ENCODE results near the gene LETMD1. TPM values are rescaled to one million over a fixed set of nuclear protein-coding genes. Genes with fewer than 3 reads are reported as not detected.

The LETMD1 gene
- total and polyA plus RNA-seq, 2 of the 13 experiments (the other 11 are each of a cell fraction or from before 2014, with no cell fraction given) = 43.3 to 87.7 TPM

DNA sequence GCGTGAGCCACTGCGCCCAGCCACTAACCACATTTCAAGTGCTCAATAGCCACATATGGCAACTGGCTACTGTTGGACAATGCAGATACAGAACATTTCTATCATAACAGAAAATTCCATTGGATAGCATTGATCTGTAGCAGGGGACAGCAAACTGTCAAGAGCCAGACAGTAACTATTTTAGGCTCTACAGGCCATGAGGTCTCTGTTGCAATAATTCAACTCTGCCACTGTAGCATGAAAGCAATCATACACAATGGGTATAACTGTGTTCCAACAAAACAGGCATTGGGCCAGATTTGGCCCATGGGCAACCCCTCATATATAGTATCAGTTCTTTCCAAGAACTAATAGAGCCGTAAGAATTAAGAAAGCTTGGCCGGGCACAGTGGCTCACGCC lies 27.3 kb downstream of the LETMD1 start:
- FAIRE-seq (no peak), DNase-seq (ENCODE audit: low spot score) (no peak), ATAC-seq (no peak)
- H3K4me3 ChIP-seq (replicated peaks in 1 of 3; ENCODE audit: insufficient read depth in 1 of 3, low read depth in 2 of 3, low read length in 3 of 3) = no peak overlapping the region
- H2AFZ ChIP-seq (ENCODE audit: low read length) = no peak overlapping the region
- H4K20me1 ChIP-seq (ENCODE audit: insufficient read depth, low read length) = no peaks in the 10 kb centered on the region
- WGBS (ENCODE audit: low lambda C conversion rate) = 100% methylated on average over 4 of the region's 5 CpGs
- in situ Hi-C loops (cut with HindIII; ENCODE audit: extremely low pct_ligation_motif_present, low pct_unique_long_range_greater_than_20kb) (no loop called here), intact Hi-C loops (cut with micrococcal nuclease; ENCODE audit: unreplicated experiment) (no loop called here)
- H3K9me3 ChIP-seq (ENCODE audit: low read length) = no peaks in the 10 kb centered on the region
- no peaks in the 10 kb centered on the region for H3K79me2 ChIP-seq (ENCODE audit: insufficient read depth, low read length)
- no TSS peak for BruUV-seq (replicated peaks)
- ChIA-PET POLR2A (interaction anchor here (1.2 kb wide), 1 partner anchor 8 kb away, joined by 5 read pairs; no protein-coding TSS in a partner anchor), CTCF (ENCODE audit: low intra/inter-chr PET ratio, low total read pairs) (no interaction called here)
- peaks cover 5 to 13% of the 10 kb centered on the region in 2 experiments; a peak in 4 of 5 replicates for H3K36me3 ChIP-seq (replicated peaks in 1 of 2; ENCODE audit: control insufficient read depth in 1 of 2, insufficient read depth in 2 of 2, low read length in 2 of 2)
- H3K4me2 ChIP-seq (ENCODE audit: low read depth, low read length) = no peak overlapping the region
- H3K4me1 ChIP-seq (ENCODE audit: insufficient read depth, low read length) = peaks cover 7% of the 10 kb centered on the region
- H3K27ac ChIP-seq (ENCODE audit: extremely low read length, insufficient read depth, low read length) = no peak overlapping the region
- no peaks in the 10 kb centered on the region for H3K27me3 ChIP-seq (ENCODE audit: control insufficient read depth in 1 of 2, insufficient read depth in 2 of 2, low read length in 2 of 2)
- H3K9ac ChIP-seq (ENCODE audit: insufficient read depth, low read depth, low read length) = no peak overlapping the region
- TF ChIP-seq ZNF207 (IDR thresholded peaks at IDR 0.05; ENCODE audit: borderline replicate concordance) (no peak), ZNF354B (CRISPR knock-in tag; IDR thresholded peaks at IDR 0.05) (no peak), ZNF549 (CRISPR knock-in tag; IDR thresholded peaks at IDR 0.05) (no peak), ZNF101 (CRISPR knock-in tag; IDR thresholded peaks at IDR 0.05; ENCODE audit: borderline replicate concordance, low read depth) (no peak), ZFP36 (IDR thresholded peaks at IDR 0.05; ENCODE audit: borderline replicate concordance, low read depth, low read length, partially characterized antibody) (no peak), ZNF3 (CRISPR knock-in tag; IDR thresholded peaks at IDR 0.05) (no peak), TBX2 (CRISPR knock-in tag; IDR thresholded peaks at IDR 0.05; ENCODE audit: borderline replicate concordance) (no peak), MEIS2 (CRISPR knock-in tag; IDR thresholded peaks at IDR 0.05) (no peak), ATF7 (IDR thresholded peaks at IDR 0.05) (no peak), ATF7 (CRISPR knock-in tag; IDR thresholded peaks at IDR 0.05) (no peak)
- TF ChIP-seq, protein P1, sequence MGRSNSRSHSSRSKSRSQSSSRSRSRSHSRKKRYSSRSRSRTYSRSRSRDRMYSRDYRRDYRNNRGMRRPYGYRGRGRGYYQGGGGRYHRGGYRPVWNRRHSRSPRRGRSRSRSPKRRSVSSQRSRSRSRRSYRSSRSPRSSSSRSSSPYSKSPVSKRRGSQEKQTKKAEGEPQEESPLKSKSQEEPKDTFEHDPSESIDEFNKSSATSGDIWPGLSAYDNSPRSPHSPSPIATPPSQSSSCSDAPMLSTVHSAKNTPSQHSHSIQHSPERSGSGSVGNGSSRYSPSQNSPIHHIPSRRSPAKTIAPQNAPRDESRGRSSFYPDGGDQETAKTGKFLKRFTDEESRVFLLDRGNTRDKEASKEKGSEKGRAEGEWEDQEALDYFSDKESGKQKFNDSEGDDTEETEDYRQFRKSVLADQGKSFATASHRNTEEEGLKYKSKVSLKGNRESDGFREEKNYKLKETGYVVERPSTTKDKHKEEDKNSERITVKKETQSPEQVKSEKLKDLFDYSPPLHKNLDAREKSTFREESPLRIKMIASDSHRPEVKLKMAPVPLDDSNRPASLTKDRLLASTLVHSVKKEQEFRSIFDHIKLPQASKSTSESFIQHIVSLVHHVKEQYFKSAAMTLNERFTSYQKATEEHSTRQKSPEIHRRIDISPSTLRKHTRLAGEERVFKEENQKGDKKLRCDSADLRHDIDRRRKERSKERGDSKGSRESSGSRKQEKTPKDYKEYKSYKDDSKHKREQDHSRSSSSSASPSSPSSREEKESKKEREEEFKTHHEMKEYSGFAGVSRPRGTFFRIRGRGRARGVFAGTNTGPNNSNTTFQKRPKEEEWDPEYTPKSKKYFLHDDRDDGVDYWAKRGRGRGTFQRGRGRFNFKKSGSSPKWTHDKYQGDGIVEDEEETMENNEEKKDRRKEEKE (IDR thresholded peaks at IDR 0.05) = no peak
- TF ChIP-seq, protein P2, sequence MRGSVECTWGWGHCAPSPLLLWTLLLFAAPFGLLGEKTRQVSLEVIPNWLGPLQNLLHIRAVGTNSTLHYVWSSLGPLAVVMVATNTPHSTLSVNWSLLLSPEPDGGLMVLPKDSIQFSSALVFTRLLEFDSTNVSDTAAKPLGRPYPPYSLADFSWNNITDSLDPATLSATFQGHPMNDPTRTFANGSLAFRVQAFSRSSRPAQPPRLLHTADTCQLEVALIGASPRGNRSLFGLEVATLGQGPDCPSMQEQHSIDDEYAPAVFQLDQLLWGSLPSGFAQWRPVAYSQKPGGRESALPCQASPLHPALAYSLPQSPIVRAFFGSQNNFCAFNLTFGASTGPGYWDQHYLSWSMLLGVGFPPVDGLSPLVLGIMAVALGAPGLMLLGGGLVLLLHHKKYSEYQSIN (CRISPR knock-in tag; IDR thresholded peaks at IDR 0.05; ENCODE audit: borderline replicate concordance) = no peak
- TF ChIP-seq, protein P3, sequence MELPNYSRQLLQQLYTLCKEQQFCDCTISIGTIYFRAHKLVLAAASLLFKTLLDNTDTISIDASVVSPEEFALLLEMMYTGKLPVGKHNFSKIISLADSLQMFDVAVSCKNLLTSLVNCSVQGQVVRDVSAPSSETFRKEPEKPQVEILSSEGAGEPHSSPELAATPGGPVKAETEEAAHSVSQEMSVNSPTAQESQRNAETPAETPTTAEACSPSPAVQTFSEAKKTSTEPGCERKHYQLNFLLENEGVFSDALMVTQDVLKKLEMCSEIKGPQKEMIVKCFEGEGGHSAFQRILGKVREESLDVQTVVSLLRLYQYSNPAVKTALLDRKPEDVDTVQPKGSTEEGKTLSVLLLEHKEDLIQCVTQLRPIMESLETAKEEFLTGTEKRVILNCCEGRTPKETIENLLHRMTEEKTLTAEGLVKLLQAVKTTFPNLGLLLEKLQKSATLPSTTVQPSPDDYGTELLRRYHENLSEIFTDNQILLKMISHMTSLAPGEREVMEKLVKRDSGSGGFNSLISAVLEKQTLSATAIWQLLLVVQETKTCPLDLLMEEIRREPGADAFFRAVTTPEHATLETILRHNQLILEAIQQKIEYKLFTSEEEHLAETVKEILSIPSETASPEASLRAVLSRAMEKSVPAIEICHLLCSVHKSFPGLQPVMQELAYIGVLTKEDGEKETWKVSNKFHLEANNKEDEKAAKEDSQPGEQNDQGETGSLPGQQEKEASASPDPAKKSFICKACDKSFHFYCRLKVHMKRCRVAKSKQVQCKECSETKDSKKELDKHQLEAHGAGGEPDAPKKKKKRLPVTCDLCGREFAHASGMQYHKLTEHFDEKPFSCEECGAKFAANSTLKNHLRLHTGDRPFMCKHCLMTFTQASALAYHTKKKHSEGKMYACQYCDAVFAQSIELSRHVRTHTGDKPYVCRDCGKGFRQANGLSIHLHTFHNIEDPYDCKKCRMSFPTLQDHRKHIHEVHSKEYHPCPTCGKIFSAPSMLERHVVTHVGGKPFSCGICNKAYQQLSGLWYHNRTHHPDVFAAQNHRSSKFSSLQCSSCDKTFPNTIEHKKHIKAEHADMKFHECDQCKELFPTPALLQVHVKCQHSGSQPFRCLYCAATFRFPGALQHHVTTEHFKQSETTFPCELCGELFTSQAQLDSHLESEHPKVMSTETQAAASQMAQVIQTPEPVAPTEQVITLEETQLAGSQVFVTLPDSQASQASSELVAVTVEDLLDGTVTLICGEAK (IDR thresholded peaks at IDR 0.05) = no peak
- TF ChIP-seq, protein P3 (CRISPR knock-in tag; IDR thresholded peaks at IDR 0.05) = no peak
